ENCODE results near the gene OR4K1. TPM values are rescaled to one million over a fixed set of nuclear protein-coding genes. Genes with fewer than 3 reads are reported as not detected.

The OR4K1 gene
- total and polyA plus RNA-seq, 12 donors: not detected

GRCh38 chr14:19918553-19919264 is 12.0 kb upstream of the OR4K1 start:
- intact Hi-C loops (cut with DNase I): no loop called here

DNA sequence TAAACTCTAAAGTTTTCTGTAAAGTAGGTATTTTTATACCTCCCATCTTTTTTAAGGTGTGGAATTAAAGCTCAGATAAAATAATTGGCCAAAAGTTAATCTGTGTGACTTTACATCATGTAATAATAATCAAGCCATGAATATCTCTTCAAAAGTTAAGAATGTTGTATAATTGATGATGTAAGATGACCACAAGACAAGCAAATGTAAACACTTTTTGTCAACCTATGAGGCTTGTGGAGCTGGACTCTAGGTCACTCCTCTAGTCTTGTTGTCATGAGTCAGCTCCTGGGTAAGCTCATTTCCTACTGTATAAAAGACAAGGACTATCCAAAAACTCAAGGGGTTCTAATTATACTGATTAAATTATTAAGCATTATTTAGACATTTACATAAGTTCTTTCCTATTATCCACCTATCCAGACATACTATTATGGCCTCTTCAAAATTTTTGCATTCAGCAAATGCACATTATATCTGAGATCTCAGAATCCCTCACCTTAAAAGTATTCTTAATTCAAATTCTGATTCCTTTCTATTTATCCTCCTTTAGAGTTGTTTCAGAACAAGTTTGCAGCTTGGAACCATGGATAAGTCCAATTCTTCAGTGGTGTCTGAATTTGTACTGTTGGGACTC is 10.6 kb upstream of the OR4K1 start, which contains the start of gene OR4K5:
Gene OR4K5 (plus strand): TSS at position 587 of the 637 bp plus-strand sequence. CDS start 0 bp downstream, at position 587.
- no peak for DNase-seq
- intact Hi-C loops (cut with DNase I): no loop called here
- TF ChIP-seq, protein P1, sequence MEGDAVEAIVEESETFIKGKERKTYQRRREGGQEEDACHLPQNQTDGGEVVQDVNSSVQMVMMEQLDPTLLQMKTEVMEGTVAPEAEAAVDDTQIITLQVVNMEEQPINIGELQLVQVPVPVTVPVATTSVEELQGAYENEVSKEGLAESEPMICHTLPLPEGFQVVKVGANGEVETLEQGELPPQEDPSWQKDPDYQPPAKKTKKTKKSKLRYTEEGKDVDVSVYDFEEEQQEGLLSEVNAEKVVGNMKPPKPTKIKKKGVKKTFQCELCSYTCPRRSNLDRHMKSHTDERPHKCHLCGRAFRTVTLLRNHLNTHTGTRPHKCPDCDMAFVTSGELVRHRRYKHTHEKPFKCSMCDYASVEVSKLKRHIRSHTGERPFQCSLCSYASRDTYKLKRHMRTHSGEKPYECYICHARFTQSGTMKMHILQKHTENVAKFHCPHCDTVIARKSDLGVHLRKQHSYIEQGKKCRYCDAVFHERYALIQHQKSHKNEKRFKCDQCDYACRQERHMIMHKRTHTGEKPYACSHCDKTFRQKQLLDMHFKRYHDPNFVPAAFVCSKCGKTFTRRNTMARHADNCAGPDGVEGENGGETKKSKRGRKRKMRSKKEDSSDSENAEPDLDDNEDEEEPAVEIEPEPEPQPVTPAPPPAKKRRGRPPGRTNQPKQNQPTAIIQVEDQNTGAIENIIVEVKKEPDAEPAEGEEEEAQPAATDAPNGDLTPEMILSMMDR (IDR thresholded peaks at IDR 0.05): no peak
- TF ChIP-seq POLR2A (IDR thresholded peaks at IDR 0.05): no peak
- H3K9me3 ChIP-seq (replicated peaks in 1 of 3): no peaks in the 10 kb centered on the region
- H3K27me3 ChIP-seq: no peaks in the 10 kb centered on the region
- no peaks in the 10 kb centered on the region for H3K4me1 ChIP-seq (replicated peaks in 1 of 2)
- no peak within 1 kb of the TSS for H3K4me3 ChIP-seq
- no peaks in the 10 kb centered on the region for H3K36me3 ChIP-seq (replicated peaks in 1 of 2)
- no peak within 1 kb of the TSS for H3K27ac ChIP-seq

More at GRCh38 chr14:19918553-19919264, 12.0 kb upstream of the OR4K1 start:
- no peak for DNase-seq
- Histone ChIP-seq H3K27me3 (no peaks in the 10 kb centered on the region), H3K4me1 (replicated peaks in 1 of 2) (no peaks in the 10 kb centered on the region), H3K27ac (no peak overlapping the region), H3K9me3 (replicated peaks in 1 of 3) (no peaks in the 10 kb centered on the region), H3K36me3 (replicated peaks in 1 of 2) (no peaks in the 10 kb centered on the region), H3K4me3 (no peak overlapping the region)
- no peak for TF ChIP-seq POLR2A (IDR thresholded peaks at IDR 0.05)
- TF ChIP-seq, protein P1 (IDR thresholded peaks at IDR 0.05): no peak
- WGBS, 4 donors: 37 to 52% (median 45%) methylated on average over 4 of the region's 4 CpGs

GRCh38 chr14:19941668-19942067 is 11.0 kb downstream of the OR4K1 start:
- H3K9me3 ChIP-seq (replicated peaks in 1 of 3): no peaks in the 10 kb centered on the region

DNA sequence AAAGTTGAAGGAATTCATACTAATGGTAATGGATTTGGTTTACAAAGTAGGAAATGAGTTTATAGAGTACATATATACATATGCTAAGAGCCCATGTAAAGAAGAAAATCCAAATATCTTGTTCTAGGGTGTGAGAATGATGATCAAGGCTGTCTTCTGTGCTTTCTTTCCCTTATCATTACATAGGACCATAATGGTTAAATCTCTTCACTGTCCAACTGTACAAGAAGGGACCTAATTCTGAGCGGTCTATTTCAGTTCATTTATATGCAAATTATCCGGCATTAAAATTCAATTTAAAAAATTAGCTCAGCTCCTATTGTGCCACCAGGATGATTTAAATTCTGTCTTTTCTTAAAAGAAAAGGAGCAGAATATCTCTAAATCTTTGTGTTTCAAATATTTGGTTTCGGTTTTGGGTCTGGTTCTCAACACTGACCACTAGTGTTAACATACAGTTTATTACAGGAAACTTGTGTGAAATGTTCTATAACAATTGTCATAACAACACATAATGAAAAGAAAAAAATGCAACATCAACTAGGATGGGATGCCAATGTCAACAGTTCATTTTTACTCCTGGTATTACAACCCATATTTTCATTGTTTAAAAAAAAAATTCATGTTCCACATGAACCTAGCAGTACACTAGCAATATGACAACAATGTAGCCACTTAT is 16.8 kb downstream of the OR4K1 start:
- Histone ChIP-seq H3K4me1 (replicated peaks in 1 of 2) (no peaks in the 10 kb centered on the region), H3K27me3 (no peaks in the 10 kb centered on the region), H3K36me3 (replicated peaks in 1 of 2) (no peaks in the 10 kb centered on the region), H3K4me3 (no peak overlapping the region), H3K27ac (no peak overlapping the region), H3K9me3 (replicated peaks in 1 of 3) (no peaks in the 10 kb centered on the region)
- no peak for DNase-seq
- WGBS, 4 donors: 62 to 80% (median 67%) methylated on average over 3 of the region's 3 CpGs
- intact Hi-C loops (cut with DNase I): no loop called here
- TF ChIP-seq POLR2A (IDR thresholded peaks at IDR 0.05): no peak
- TF ChIP-seq, protein P1 (IDR thresholded peaks at IDR 0.05): no peak

More at GRCh38 chr14:19941668-19942067, 11.0 kb downstream of the OR4K1 start:
- intact Hi-C loops (cut with DNase I): no loop called here
- H3K4me3 ChIP-seq: no peak overlapping the region
- TF ChIP-seq POLR2A (IDR thresholded peaks at IDR 0.05): no peak
- TF ChIP-seq, protein P1 (IDR thresholded peaks at IDR 0.05): no peak
- DNase-seq: no peak
- H3K27me3 ChIP-seq: no peaks in the 10 kb centered on the region
- no peaks in the 10 kb centered on the region for H3K36me3 ChIP-seq (replicated peaks in 1 of 2)
- no peaks in the 10 kb centered on the region for H3K4me1 ChIP-seq (replicated peaks in 1 of 2)
- H3K27ac ChIP-seq: no peak overlapping the region
- WGBS, 4 donors: 47 to 83% (median 82%) methylated on average over 1 of the region's 1 CpG

All from adrenal gland (tissue), 12 donors.